GM18498 (cell line): Measurements from ENCODE around the gene CEP112.

Experiments used
- ATAC-seq: cut with Tn5 transposase; IDR thresholded peaks from one replicate; pipeline ENCODE4 v1.9.1; 2021; ENCODE audit warnings: mild to moderate bottlenecking, moderate library complexity; ENCODE audit not compliant: unreplicated experiment

CEP112 gene

DNA sequence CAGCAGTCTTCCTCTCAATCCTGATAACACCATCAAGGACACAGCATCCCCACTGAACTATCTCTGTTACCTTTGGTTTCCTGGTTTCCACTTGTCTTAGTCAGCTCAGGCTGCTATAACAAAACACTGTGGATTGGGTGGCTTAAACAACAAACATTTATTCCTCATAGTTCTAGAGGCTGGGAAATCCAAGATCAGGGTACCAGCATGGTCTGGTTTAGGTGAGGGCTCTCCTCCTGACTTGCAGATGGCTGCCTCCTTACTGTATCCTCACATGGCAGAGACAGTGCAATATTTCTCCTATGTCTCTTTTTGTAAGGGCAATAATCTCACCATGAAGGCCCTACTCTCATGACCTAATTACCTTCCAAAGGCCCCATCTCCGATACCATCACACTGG is 527.2 kb downstream of the CEP112 start:
- no peak for ATAC-seq

DNA sequence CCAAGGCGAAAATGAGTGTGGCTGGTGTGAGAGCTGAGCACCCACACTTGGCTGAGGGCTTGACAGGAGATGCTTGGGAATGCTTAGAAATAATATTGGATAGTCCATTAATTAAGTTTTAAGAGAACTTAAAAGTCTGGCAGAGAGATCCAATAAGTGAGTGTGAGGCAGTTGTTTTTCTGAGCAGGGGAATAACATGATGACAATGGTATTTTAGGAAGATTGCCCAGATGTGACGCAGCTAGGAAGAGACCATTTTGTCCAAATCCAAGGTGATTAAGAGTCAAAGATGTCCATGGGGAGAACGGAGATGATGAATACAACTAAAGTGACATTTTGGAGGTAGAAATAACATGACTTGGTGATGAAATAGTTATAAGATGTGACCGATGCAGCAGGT is 527.7 kb downstream of the CEP112 start:
- ATAC-seq, result no peak

GRCh38 chr17:65662196-65662595 is 529.7 kb downstream of the CEP112 start:
- ATAC-seq, result no peak

GRCh38 chr17:65660947-65661346 is 531.0 kb downstream of the CEP112 start:
- ATAC-seq, result no peak

GRCh38 chr17:65660078-65660477 is 531.9 kb downstream of the CEP112 start:
- ATAC-seq, result no peak

GRCh38 chr17:65659512-65659911 is 532.4 kb downstream of the CEP112 start:
- no peak for ATAC-seq

- no peak for ATAC-seq
These were observed 534.6 kb downstream of the CEP112 start for GRCh38 chr17:65657251-65657828.

- ATAC-seq, result no peak
These were observed 535.3 kb downstream of the CEP112 start for GRCh38 chr17:65656390-65657250.

DNA sequence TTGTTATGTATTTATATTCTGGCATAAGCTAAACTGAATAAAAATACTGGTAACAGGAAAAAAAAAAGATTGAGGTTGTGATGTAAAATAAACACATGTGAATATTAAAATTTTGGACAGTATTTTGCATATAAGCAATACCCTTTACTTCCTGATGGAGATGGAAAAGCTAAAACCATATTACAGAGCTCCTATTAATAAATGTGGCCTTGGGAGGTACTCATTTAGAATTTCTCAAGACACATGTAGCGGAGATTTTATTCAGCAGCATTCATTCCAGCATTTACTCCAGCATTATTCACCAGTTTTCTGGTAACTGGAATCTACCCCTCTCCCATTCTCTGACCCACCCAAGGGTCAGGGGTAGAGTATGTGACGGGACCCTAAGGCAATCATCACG is 536.2 kb downstream of the CEP112 start:
- no peak for ATAC-seq

DNA sequence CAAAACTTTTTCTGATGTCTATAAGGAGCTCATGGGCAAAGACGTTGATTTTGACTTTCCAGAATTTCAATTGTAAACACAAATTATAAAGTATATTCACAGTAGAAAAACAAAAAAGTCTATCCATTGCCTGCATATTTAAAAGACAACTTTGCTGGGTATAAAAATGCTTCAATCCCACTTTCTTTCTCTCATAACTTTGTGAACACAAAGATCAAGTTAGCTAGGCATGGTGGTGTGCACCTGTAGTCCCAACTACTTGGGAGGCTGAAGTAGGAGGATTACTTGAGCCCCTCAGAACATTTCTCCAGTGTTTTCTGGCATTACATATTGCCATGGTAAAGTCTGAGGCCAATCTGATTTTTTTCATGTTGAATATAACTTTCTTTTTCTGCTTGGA is 547.4 kb downstream of the CEP112 start:
- ATAC-seq, result no peak

DNA sequence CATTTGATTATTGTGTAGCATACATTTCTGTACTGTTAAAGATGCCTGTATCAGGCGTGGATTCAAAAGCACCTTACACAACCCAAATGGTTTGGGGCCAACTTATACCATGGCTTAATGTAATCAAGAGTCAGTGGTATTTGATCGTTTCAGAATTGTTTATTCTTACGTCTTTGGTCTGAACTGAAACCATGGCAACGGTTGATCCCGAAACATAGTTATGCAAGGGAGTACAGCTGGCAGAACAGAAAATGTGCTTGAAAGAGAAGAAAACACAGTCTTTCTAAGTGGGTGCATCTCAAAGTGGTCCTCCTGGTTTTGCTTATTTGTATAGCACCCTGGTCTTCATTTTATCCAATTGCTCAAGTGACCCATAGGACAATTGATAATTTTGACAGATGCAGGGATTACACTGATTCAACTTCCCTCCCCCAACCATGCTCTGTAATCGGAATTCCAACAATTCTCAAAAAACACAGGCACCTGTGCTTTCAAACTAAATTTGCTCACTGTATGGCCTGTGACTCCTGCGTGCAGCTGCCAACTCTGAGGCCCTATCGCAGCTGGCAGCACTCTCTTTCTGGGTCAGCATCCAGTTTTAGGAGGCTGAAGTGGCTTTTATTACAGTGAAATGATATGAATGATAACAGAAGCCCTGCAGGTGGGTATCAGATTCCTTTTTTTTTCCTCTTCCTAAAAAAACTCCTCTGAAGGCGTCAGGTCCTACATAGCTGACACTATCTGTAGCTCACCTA is 553.5 kb downstream of the CEP112 start:
- ATAC-seq, result no peak

DNA sequence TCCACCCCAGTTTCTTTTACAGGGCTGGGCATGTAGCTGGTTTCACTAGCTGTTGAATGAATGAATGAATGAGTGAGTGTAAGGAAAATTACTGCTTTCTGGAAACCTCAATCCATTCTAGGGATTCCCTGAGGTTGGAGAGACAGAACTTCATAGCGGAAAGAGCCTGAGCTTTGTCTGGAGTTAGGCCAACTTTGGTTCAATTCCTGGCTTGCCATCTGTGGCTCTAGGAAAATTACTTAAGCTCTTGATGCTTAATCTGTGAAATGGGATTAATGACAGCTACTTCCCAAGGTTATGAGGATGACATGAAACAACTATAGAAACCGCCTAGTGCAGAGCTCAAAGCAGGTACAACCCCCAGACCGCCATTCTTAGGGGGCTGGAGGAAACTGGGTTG is 554.1 kb downstream of the CEP112 start:
- ATAC-seq, result no peak

DNA sequence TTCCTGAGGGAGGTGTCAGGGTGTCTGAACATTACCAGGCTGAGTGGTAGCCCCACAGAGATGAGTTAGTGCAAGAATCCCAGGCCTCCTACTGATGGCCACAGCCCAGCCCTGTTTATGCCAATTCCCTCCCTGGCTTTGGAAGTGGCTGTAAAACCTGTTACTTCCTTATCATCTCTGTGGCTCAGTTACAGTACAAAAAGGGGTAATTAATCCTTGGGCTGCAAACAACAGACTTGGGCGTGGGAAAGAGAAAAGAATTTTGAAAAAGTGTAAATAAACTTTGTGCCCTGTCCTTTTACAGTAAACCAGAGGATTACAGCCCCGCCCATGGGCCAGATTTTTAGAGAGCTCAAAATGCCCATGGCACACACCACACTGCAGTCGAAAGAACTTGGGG is 557.4 kb downstream of the CEP112 start:
- ATAC-seq, result no peak

DNA sequence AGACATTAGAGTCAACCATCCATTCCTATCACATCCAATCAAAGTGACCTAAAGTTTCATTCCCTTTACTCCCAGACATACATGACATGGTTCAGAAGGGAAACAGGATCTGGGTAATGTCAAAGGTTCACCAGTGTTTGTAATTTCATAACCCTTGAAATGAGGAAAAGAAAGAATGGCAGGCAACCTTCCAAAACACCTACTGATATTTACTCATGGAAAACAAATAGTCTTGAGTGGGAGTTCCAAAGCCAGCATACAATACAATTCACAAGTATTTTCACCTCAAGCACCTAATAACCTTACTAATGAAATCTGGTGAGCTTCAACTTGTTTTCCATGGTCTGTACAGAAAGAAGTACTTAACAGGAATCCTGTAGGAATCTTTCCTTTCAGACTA is 557.9 kb downstream of the CEP112 start:
- no peak for ATAC-seq

DNA sequence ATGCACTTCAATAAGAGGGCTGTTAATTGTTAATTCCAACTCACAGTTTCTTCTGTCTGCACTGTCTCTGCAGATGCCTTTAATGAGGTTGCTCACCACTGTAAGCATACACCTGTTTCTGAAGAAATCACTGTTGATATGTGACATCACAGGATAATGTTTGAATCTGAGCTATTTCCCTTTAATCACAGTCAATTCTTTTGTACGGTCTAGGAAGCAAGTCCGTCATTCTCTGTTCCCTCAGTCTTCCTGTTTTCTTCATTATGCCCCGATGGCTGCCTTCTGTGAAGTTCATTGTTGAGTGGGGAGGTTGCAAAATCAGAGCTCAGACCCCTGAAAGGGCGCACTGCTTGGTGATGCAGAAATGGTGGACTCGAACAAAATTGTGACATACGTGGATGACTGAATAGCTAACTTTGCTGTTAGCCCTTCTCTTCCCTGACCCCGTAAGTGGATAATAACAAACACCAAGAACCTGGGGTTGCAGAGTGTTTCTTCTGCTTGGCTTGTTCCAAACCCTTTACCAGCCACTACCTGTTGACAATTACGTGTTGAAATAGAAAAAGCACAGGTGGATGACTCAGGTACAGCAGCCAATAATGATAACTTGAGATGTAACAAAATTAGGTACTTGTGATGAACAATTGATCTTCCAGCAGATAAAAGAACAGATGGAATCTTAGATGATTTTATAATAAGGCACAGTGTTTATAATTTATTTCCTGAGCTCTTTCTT is 558.6 kb downstream of the CEP112 start:
- ATAC-seq, result no peak

GRCh38 chr17:65630502-65630901 is 561.4 kb downstream of the CEP112 start:
- ATAC-seq, result no peak

DNA sequence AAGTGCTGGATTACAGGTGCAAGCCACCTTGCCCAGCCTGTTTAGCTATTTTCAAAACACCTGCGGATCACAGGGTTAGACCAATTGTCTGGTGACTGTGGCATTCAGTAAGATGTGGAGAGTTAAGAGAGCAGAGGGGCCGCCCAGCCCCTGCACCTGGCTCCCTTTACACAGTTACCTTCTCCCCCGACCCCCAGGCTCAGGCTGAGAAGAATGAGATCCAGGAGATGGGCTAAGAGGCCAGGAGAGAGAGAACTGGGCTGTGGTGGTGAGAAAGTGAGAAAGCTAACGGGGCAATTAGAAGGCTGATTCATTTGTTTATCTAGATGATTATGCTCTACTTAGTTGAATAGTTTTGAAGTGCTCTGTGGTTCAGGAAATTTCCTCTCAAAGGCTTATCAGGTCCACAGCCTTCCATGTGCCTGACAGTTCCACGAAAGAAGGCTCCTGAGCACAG is 562.7 kb downstream of the CEP112 start:
- ATAC-seq, result no peak

GRCh38 chr17:65628644-65629036 is 563.3 kb downstream of the CEP112 start:
- ATAC-seq, result no peak

DNA sequence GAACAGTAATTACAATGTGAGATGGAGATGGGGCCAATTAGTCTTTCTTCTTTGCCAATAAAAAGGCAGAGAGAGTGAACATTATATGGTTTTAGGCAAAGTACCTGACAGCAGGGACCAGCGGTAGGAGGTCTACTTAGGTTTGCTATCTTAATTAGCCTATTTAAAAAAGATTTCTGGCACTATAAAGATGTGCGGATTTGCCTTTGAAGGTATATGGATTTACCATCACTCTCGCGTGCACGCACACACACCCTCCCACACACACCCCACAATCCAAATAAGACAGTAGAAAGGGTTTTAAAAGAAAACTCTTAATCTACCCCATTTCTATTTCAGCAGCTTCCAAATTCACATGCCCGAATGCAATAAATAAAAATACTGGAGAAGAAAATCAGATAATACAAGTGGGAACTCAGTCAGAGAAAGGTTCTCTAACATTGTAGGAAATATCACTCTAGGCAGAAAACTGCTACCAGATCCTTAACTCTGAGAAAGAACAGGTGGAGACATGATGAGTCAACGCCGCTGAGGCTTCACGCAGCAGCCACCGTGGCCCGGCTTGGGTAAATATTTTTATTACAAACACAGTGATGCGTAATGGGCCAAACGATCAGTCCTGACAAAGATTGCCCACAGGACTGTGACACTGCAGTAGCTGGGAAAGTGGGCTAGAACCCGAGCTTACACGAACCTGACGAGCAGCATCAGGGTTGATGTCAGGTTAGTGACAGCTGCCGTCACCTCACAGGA is 563.9 kb downstream of the CEP112 start:
- ATAC-seq, result no peak

DNA sequence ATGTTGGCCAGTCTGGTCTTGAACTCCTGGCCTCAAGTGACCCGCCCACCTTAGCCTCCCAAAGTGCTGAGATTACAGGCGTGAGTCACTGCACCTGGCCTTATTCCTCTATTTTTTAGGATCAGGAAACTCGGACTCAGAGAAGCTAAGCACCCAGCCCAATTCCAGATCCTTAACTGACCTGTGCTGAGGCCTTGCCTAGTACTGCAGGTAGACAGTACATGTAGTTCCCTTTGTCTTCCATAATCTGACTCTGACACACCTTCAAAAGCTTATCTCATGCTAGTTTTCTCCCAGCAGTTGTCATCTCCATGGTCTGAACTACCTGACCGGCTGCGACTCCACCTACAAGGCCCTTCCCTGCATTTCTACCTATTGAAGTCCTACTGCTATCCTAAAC is 564.8 kb downstream of the CEP112 start:
- no peak for ATAC-seq
